Mesenchymal stem cell (in vitro differentiated cells and primary cell): ENCODE measurements around the gene INTS2.
"Not testable (repeated sequence)": the region's sequence is repeated elsewhere in the genome, so short reads cannot be mapped to it uniquely, and the experiment has no call there.

Experiments used
- DNase-seq: peaks from one replicate; pipeline ENCODE4 v3.0.0-alpha.2; 2013
- H2AFZ ChIP-seq: one replicate; pipeline ENCODE4 v1.6.1; 2013; ENCODE audit warnings: low read depth, mild to moderate bottlenecking, control low read depth, inconsistent platforms, low read length, moderate library complexity
- H2AK5ac ChIP-seq: 2 replicates; pipeline ENCODE4 v1.6.1; 2013; ENCODE audit warnings: low read length, moderate library complexity, mild to moderate bottlenecking, inconsistent platforms; ENCODE audit not compliant: severe bottlenecking
- H2BK120ac ChIP-seq: one replicate; pipeline ENCODE4 v1.6.1; 2013; ENCODE audit warnings: low read depth, mild to moderate bottlenecking, inconsistent platforms, low read length, moderate library complexity
- H2BK12ac ChIP-seq, 2 experiments: one replicate each; pipeline ENCODE4 v1.6.1; 2013; ENCODE audit warnings: inconsistent platforms in 2 of 2, low read length in 2 of 2, mild to moderate bottlenecking in 2 of 2, moderate library complexity in 2 of 2, control low read depth in 1 of 2
- H2BK15ac ChIP-seq: one replicate; pipeline ENCODE4 v1.6.1; 2013; ENCODE audit warnings: mild to moderate bottlenecking, low read depth, inconsistent platforms; ENCODE audit not compliant: poor library complexity, severe bottlenecking
- H2BK5ac ChIP-seq: 2 replicates; pipeline ENCODE4 v1.6.1; 2013; ENCODE audit warnings: low read depth, mild to moderate bottlenecking, low read length, control low read depth, inconsistent platforms; ENCODE audit not compliant: poor library complexity, severe bottlenecking
- H3K14ac ChIP-seq, 2 experiments: one replicate each; pipeline ENCODE4 v1.6.1; 2013; ENCODE audit warnings: inconsistent platforms in 2 of 2, low read length in 2 of 2, control low read depth in 1 of 2, mild to moderate bottlenecking in 1 of 2, moderate library complexity in 1 of 2
- H3K18ac ChIP-seq, 2 experiments: one replicate each; pipeline ENCODE4 v1.6.1; 2013; ENCODE audit warnings: inconsistent platforms in 2 of 2, low read length in 2 of 2, control low read depth in 1 of 2, low read depth in 1 of 2, mild to moderate bottlenecking in 1 of 2
- H3K23ac ChIP-seq, 2 experiments: one replicate each; pipeline ENCODE4 v1.6.1; 2013; ENCODE audit warnings: inconsistent platforms in 2 of 2, low read length in 2 of 2, mild to moderate bottlenecking in 2 of 2, moderate library complexity in 2 of 2, control low read depth in 1 of 2
- H3K27ac ChIP-seq: 2 replicates; pipeline ENCODE4 v1.5.1; 2013; ENCODE audit warnings: mild to moderate bottlenecking, moderate library complexity, low read length, control low read depth, inconsistent platforms; ENCODE audit not compliant: poor library complexity, severe bottlenecking
- H3K27me3 ChIP-seq, 2 experiments: 2 replicates each; pipeline versions ENCODE4 v1.6.1 to v1.7.0; 2013; ENCODE audit warnings: low read length in 2 of 2, mild to moderate bottlenecking in 2 of 2, moderate library complexity in 2 of 2, control low read depth in 1 of 2, inconsistent platforms in 1 of 2; ENCODE audit not compliant: control insufficient read depth in 1 of 2, insufficient read depth in 1 of 2
- H3K36me3 ChIP-seq, 2 experiments: 2 replicates each; pipeline versions ENCODE4 v1.6.1 to v1.7.0; 2013; ENCODE audit warnings: low read length in 2 of 2, control low read depth in 1 of 2, inconsistent platforms in 1 of 2, low read depth in 1 of 2, mild to moderate bottlenecking in 1 of 2; ENCODE audit not compliant: insufficient read depth in 2 of 2, control insufficient read depth in 1 of 2
- H3K4ac ChIP-seq, 2 experiments: one replicate each; pipeline ENCODE4 v1.6.1; 2013; ENCODE audit warnings: inconsistent platforms in 2 of 2, low read length in 2 of 2, mild to moderate bottlenecking in 2 of 2, moderate library complexity in 2 of 2, control low read depth in 1 of 2, low read depth in 1 of 2
- H3K4me1 ChIP-seq: 2 replicates; pipeline ENCODE4 v1.6.1; 2013; ENCODE audit warnings: low read depth, low read length, control low read depth; ENCODE audit not compliant: control insufficient read depth, insufficient read depth
- H3K4me2 ChIP-seq: 2 replicates; pipeline ENCODE4 v1.6.1; 2013; ENCODE audit warnings: low read length, mild to moderate bottlenecking, inconsistent platforms; ENCODE audit not compliant: poor library complexity, severe bottlenecking
- H3K4me3 ChIP-seq, 2 experiments: 2 replicates each; pipeline versions ENCODE4 v1.5.1 to v1.7.0; 2013; ENCODE audit warnings: low read length in 2 of 2, mild to moderate bottlenecking in 2 of 2, control low read depth in 1 of 2, low read depth in 1 of 2; ENCODE audit not compliant: insufficient read depth in 1 of 2
- H3K79me1 ChIP-seq: replicated peaks from 2 replicates; pipeline ENCODE4 v1.6.1; 2013; ENCODE audit warnings: mild to moderate bottlenecking, control low read depth, low read length, inconsistent platforms; ENCODE audit not compliant: poor library complexity, severe bottlenecking
- H3K9ac ChIP-seq: 2 replicates; pipeline ENCODE4 v1.7.0; 2013; ENCODE audit warnings: mild to moderate bottlenecking, low read length, moderate library complexity
- H3K9me3 ChIP-seq: 2 replicates; pipeline ENCODE4 v1.7.0; 2013; ENCODE audit warnings: mild to moderate bottlenecking, low read length; ENCODE audit not compliant: control insufficient read depth
- H4K8ac ChIP-seq: one replicate; pipeline ENCODE4 v1.6.1; 2013; ENCODE audit warnings: inconsistent platforms, mild to moderate bottlenecking, low read length, moderate library complexity
- H4K91ac ChIP-seq: one replicate; pipeline ENCODE4 v1.6.1; 2013; ENCODE audit warnings: mild to moderate bottlenecking, low read length, inconsistent platforms
- WGBS: methylation state at CpG from one replicate; pipeline ENCODE4 v1.1.7; 2013; ENCODE audit warnings: mixed read lengths; 5-methylcytosine and 5-hydroxymethylcytosine counted together

The INTS2 gene

GRCh38 chr17:61942085-61942484 lies 14.3 kb upstream of the INTS2 start:
- H3K4me1 ChIP-seq, result no peaks in the 10 kb centered on the region
- no peak overlapping the region for H4K91ac ChIP-seq
- H3K9ac ChIP-seq, result no peak overlapping the region
- no peak overlapping the region for H3K4ac ChIP-seq
- no peak overlapping the region for H2BK15ac ChIP-seq
- no CpG with 5 or more reads among the region's 2 CpGs for WGBS
- peaks cover 6 to 63% of the 10 kb centered on the region in 2 experiments for H3K36me3 ChIP-seq
- DNase-seq, result no peak
- H3K23ac ChIP-seq, result no peak overlapping the region
- no peak overlapping the region for H3K14ac ChIP-seq
- no peak overlapping the region for H2BK5ac ChIP-seq
- no peak overlapping the region for H2AK5ac ChIP-seq
- H2BK12ac ChIP-seq, result no peak overlapping the region
- H3K9me3 ChIP-seq, result no peaks in the 10 kb centered on the region
- H3K27ac ChIP-seq, result no peak overlapping the region
- no peak overlapping the region for H4K8ac ChIP-seq
- peaks cover 5% of the 10 kb centered on the region for H3K79me1 ChIP-seq
- H3K4me2 ChIP-seq, result no peak overlapping the region
- no peak overlapping the region for H2BK120ac ChIP-seq
- H3K4me3 ChIP-seq, result no peak overlapping the region
- no peaks in the 10 kb centered on the region for H3K27me3 ChIP-seq
- H2AFZ ChIP-seq, result no peak overlapping the region
- H3K18ac ChIP-seq, result no peak overlapping the region

DNA sequence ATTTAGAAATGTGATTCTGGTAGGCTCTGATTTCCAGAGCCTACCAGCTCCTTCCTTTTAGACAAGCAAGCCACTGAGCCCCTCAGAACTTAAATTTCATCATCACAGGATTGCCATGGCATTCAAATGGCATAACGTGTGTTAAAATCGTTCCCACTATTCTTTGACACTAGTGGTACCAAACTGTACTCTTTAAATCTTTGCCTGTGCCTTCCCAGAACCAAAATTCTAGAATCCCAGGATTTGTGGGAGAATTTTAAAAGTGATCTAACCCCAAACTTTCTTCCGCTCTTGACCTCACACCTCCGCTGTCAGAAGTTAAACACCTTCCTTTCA lies 287 bp upstream of the INTS2 start:
- Histone ChIP-seq H3K4me2 (peak overlapping the region; percentile 70), H4K8ac (peak overlapping the region; percentile 82), H3K23ac (no peak overlapping the region), H3K9ac (peak overlapping the region; percentile 98), H2AFZ (peak overlapping the region; percentile 18), H3K36me3 (peaks cover 3 to 13% of the 10 kb centered on the region in 2 experiments), H3K18ac (no peak overlapping the region), H3K27ac (peak overlapping the region; percentile 46), H2AK5ac (peak overlapping the region; percentile 70), H3K14ac (no peak overlapping the region), H2BK12ac (no peak overlapping the region), H3K4me3 (peak overlapping the region in 1 of 2 experiments; percentile 87), H3K9me3 (no peaks in the 10 kb centered on the region), H2BK5ac (no peak overlapping the region), H3K4ac (peak overlapping the region in 1 of 2 experiments; percentile 58), H3K27me3 (no peaks in the 10 kb centered on the region), H4K91ac (no peak overlapping the region), H3K4me1 (peaks cover 2% of the 10 kb centered on the region), H2BK15ac (no peak overlapping the region), H2BK120ac (peak overlapping the region; percentile 71), H3K79me1 (peaks cover 6% of the 10 kb centered on the region)
- 50% methylated on average over 4 of the region's 4 CpGs for WGBS
- no peak for DNase-seq

GRCh38 chr17:61926826-61927207 lies 965 bp downstream of the INTS2 start:
- Histone ChIP-seq H3K23ac (no peak overlapping the region), H4K91ac (no peak overlapping the region), H2AFZ (peak overlapping the region; percentile 81), H3K4me1 (peaks cover 2% of the 10 kb centered on the region), H3K4ac (peak overlapping the region in 1 of 2 experiments; percentile 14), H3K36me3 (peaks cover 3 to 17% of the 10 kb centered on the region in 2 experiments), H3K9me3 (no peaks in the 10 kb centered on the region), H3K4me2 (peak overlapping the region; percentile 79), H4K8ac (peak overlapping the region; percentile 89), H3K18ac (peak overlapping the region in 1 of 2 experiments; percentile 90), H3K27me3 (no peaks in the 10 kb centered on the region), H3K9ac (peak overlapping the region; percentile 98), H3K27ac (peak overlapping the region; percentile 91), H2AK5ac (no peak overlapping the region), H2BK15ac (no peak overlapping the region), H3K79me1 (peaks cover 6% of the 10 kb centered on the region), H3K14ac (no peak overlapping the region), H3K4me3 (peak overlapping the region; percentile 69 to 87), H2BK5ac (no peak overlapping the region), H2BK120ac (no peak overlapping the region), H2BK12ac (no peak overlapping the region)
- DNase-seq, result peak; percentile 84
- 29% methylated on average over 4 of the region's 4 CpGs for WGBS

- 98% methylated on average over 13 of the region's 15 CpGs for WGBS
Observed at GRCh38 chr17:61915162-61915561, 12.6 kb downstream of the INTS2 start.

More at GRCh38 chr17:61915162-61915561, 12.6 kb downstream of the INTS2 start:
- H2BK12ac ChIP-seq, H3K4me3 ChIP-seq, H4K91ac ChIP-seq, H3K9ac ChIP-seq, H2BK5ac ChIP-seq, H3K4me2 ChIP-seq, H3K79me1 ChIP-seq, H3K4ac ChIP-seq, H3K23ac ChIP-seq, H2BK120ac ChIP-seq, H3K27me3 ChIP-seq, H4K8ac ChIP-seq, H2AK5ac ChIP-seq, H3K14ac ChIP-seq, H3K4me1 ChIP-seq, H3K27ac ChIP-seq, H2AFZ ChIP-seq, DNase-seq, H2BK15ac ChIP-seq, H3K18ac ChIP-seq, H3K9me3 ChIP-seq: not testable (repeated sequence)
- H3K36me3 ChIP-seq, result peaks cover 2 to 54% of the 10 kb centered on the region in 2 experiments
